ENCODE measurements around the gene REEP1.
A peak's percentile ranks its signal among the peaks of the same experiment; 100 is the strongest.
"Not testable (repeated sequence)": the region's sequence is repeated elsewhere in the genome, so short reads cannot be mapped to it uniquely, and the experiment has no call there.

REEP1 gene

DNA sequence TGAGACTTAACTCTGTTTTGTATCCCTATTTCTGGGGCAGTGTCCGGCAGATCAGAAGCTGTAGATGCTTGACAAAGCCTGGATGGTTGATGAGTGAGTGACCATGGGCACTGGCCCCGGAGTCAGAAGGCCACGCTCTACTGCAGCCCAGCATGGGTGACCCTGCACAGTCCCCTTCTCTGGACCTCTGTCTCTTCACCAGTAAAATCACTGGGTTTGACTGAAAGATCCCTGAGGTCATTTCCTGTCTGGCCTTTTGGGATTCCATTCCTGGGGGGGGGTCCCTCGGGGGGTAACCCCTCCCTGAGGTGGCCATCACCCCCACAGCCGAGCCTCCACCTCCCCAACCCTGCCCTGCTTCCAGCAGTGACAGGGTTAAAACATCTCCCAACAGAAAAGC lies 106.5 kb downstream of the REEP1 start:
- Histone ChIP-seq H3K27me3 (ENCODE audit: control insufficient read depth, insufficient read depth, low read length) (no peaks in the 10 kb centered on the region), H3K27ac (ENCODE audit: low read depth, low read length) (no peak overlapping the region), H3K36me3 (ENCODE audit: control insufficient read depth, insufficient read depth, low read length) (no peaks in the 10 kb centered on the region), H3K9ac (ENCODE audit: low read length) (no peak overlapping the region), H3K4me3 (ENCODE audit: low read length) (no peak overlapping the region), H3K4me1 (ENCODE audit: control insufficient read depth, insufficient read depth, low read length) (peaks cover 6% of the 10 kb centered on the region)

DNA sequence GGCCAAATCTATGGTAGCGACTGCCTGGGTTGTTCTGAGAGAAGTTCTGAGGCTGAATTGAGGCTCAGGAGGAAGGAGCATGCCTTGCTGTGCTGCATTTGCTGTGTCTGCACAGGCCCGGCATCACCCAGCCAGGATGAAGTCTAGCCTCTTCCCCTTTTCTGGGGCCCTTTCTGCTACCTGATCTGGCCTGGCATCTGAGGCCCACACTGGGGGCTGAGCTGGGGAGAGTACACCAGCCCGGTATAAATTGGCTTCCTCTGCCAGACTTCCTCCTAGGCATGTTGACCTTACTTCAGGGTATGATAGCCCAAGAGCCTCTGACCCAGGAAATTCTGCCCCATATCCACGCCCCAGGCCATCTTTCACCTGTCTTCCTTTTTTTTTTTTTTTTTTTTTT lies 108.2 kb downstream of the REEP1 start:
- Histone ChIP-seq H3K36me3 (ENCODE audit: control insufficient read depth, insufficient read depth, low read length) (no peaks in the 10 kb centered on the region), H3K4me1 (ENCODE audit: control insufficient read depth, insufficient read depth, low read length) (peaks cover 14% of the 10 kb centered on the region), H3K9ac (ENCODE audit: low read length) (no peak overlapping the region), H3K4me3 (ENCODE audit: low read length) (no peak overlapping the region), H3K27ac (ENCODE audit: low read depth, low read length) (no peak overlapping the region), H3K27me3 (ENCODE audit: control insufficient read depth, insufficient read depth, low read length) (no peaks in the 10 kb centered on the region)

DNA sequence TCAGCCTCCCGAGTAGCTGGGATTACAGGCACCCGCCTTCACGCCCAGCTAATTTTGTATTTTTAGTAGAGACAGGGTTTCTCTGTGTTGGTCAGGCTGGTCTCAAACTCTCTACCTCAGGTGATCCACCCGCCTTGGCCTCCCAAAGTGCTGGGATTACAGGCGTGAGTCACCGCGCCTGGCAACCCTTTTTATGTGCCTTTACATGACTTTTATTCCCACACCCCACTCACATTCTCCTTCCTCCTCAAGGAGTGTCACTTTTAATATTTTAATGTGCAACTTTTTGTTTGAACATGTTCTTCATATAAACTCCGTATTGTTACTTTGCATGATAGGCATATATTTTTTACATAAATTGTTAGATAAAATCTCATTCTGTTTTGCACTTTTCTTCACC lies 108.9 kb downstream of the REEP1 start:
- H3K4me1 ChIP-seq (ENCODE audit: control insufficient read depth, insufficient read depth, low read length), result peaks cover 20% of the 10 kb centered on the region
- H3K27ac ChIP-seq (ENCODE audit: low read depth, low read length); H3K36me3 ChIP-seq (ENCODE audit: control insufficient read depth, insufficient read depth, low read length); H3K27me3 ChIP-seq (ENCODE audit: control insufficient read depth, insufficient read depth, low read length); H3K4me3 ChIP-seq (ENCODE audit: low read length); H3K9ac ChIP-seq (ENCODE audit: low read length): not testable (repeated sequence)

GRCh38 chr2:86227685-86228084 lies 109.7 kb downstream of the REEP1 start:
- no peak overlapping the region for H3K9ac ChIP-seq (ENCODE audit: low read length)
- H3K4me3 ChIP-seq (ENCODE audit: low read length), result no peak overlapping the region
- H3K27ac ChIP-seq (ENCODE audit: low read depth, low read length), result no peak overlapping the region
- no peaks in the 10 kb centered on the region for H3K36me3 ChIP-seq (ENCODE audit: control insufficient read depth, insufficient read depth, low read length)
- H3K4me1 ChIP-seq (ENCODE audit: control insufficient read depth, insufficient read depth, low read length), result peaks cover 27% of the 10 kb centered on the region
- H3K27me3 ChIP-seq (ENCODE audit: control insufficient read depth, insufficient read depth, low read length), result no peaks in the 10 kb centered on the region

DNA sequence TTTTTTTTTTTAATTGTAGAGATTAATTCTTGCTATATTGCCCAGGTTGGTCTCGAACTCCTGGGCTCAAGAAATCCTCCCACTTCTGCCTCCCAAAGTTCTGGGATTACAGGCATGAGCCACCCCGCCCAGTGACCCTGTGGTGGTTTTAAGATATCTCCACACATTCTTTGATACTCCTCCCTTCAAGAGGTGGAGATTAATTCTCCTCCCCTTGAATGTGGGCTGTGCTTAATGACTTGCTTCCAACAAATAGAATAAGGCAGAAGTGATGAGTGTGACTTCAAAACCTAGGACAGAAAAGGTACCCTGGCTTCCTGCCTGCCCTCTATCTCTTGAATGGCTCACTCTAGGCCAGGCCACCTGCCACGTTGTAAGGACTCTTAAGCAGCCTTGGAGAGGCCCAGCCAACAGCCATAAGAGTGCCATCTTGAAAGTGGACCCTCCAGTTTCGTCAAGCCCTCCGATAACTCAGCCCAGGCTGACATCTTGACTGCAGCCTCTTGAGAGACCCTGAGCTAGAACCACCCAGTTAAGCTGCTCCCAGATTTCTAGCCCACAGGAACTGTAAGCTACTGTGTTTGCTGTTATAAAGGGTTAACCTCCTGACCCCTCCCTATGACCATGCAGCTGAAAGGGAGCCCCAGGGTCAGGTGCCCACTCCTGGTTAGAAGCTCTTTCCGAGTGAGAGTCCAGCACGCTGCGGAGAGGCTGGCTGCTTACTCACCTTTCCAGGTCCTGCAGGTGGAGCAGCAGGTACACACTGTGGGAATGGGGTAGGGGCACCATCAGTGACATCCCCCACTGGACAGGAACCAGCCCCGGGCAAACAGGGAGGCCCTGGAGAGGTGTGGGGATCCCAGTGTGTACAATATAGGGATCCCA lies 110.5 kb downstream of the REEP1 start:
- no peaks in the 10 kb centered on the region for H3K27me3 ChIP-seq (ENCODE audit: control insufficient read depth, insufficient read depth, low read length)
- H3K4me3 ChIP-seq (ENCODE audit: low read length), result no peak overlapping the region
- H3K27ac ChIP-seq (ENCODE audit: low read depth, low read length), result peak overlapping the region; percentile 9
- H3K9ac ChIP-seq (ENCODE audit: low read length), result no peak overlapping the region
- H3K36me3 ChIP-seq (ENCODE audit: control insufficient read depth, insufficient read depth, low read length), result no peaks in the 10 kb centered on the region
- peaks cover 34% of the 10 kb centered on the region for H3K4me1 ChIP-seq (ENCODE audit: control insufficient read depth, insufficient read depth, low read length)

DNA sequence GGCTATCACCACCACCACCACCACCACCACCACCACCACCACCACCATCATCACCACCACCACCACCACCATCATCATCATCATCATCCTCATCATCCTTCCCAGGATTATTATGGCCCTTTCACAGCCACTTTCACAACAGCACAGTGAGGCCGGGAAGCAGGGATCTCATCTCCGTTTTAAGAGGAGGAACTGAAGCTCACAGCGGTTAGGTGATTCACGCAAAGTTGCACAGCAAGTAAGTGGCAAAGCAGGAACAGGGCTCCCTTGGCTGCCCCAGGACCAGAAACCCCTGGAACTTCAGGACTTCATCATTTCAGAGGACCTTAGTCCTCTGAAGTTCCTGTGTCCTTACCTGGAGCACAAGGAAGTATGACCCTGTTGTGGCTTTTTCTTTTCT lies 111.4 kb downstream of the REEP1 start:
- Histone ChIP-seq H3K36me3 (ENCODE audit: control insufficient read depth, insufficient read depth, low read length) (no peaks in the 10 kb centered on the region), H3K9ac (ENCODE audit: low read length) (no peak overlapping the region), H3K27me3 (ENCODE audit: control insufficient read depth, insufficient read depth, low read length) (no peaks in the 10 kb centered on the region), H3K4me1 (ENCODE audit: control insufficient read depth, insufficient read depth, low read length) (peaks cover 41% of the 10 kb centered on the region), H3K27ac (ENCODE audit: low read depth, low read length) (peak overlapping the region; percentile 89), H3K4me3 (ENCODE audit: low read length) (no peak overlapping the region)

- Histone ChIP-seq H3K4me3 (ENCODE audit: low read length) (no peak overlapping the region), H3K36me3 (ENCODE audit: control insufficient read depth, insufficient read depth, low read length) (no peaks in the 10 kb centered on the region), H3K27ac (ENCODE audit: low read depth, low read length) (peak overlapping the region; percentile 89), H3K4me1 (ENCODE audit: control insufficient read depth, insufficient read depth, low read length) (peaks cover 41% of the 10 kb centered on the region), H3K27me3 (ENCODE audit: control insufficient read depth, insufficient read depth, low read length) (no peaks in the 10 kb centered on the region), H3K9ac (ENCODE audit: low read length) (no peak overlapping the region)
These were observed 111.8 kb downstream of the REEP1 start for GRCh38 chr2:86225581-86225980.

DNA sequence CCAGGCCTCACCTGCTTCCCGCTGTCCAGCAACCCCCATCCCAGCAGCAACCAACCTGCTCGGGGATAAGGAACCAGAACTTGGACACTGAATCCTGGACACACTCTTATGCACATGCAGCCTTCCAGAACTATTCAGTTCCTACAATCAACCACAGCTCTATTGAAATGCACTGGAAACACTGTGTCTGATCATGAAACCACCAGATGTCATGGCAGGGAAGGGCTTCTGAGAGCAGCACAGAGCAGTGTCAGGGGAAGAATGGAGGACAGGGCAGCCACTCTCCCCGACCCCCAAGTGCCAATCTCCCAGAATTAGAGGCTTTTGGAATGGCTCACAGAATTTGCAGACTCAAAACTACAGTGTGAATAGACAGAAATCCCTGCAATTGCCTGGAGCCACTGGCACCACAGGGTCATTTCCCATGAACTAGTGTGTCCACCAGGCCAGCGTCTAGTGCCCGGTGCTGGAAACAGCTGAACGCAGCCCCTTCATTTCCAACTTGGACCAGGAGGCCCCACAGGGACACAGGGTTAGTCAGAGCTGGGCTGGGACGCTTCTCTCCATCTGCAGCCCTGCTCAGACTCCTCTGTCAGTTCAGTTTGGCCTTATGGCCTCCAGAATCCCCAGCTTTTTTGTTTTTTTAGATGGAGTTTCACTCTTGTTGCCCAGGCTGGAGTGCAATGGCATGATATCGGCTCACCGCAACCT lies 112.6 kb downstream of the REEP1 start:
- Histone ChIP-seq H3K4me1 (ENCODE audit: control insufficient read depth, insufficient read depth, low read length) (peaks cover 41% of the 10 kb centered on the region), H3K36me3 (ENCODE audit: control insufficient read depth, insufficient read depth, low read length) (peaks cover 3% of the 10 kb centered on the region), H3K27me3 (ENCODE audit: control insufficient read depth, insufficient read depth, low read length) (no peaks in the 10 kb centered on the region), H3K27ac (ENCODE audit: low read depth, low read length) (peak overlapping the region; percentile 89), H3K4me3 (ENCODE audit: low read length) (no peak overlapping the region), H3K9ac (ENCODE audit: low read length) (no peak overlapping the region)

- Histone ChIP-seq H3K27me3 (ENCODE audit: control insufficient read depth, insufficient read depth, low read length) (no peaks in the 10 kb centered on the region), H3K27ac (ENCODE audit: low read depth, low read length) (peak overlapping the region; percentile 89), H3K9ac (ENCODE audit: low read length) (peak overlapping the region; percentile 1), H3K4me3 (ENCODE audit: low read length) (no peak overlapping the region), H3K36me3 (ENCODE audit: control insufficient read depth, insufficient read depth, low read length) (peaks cover 3% of the 10 kb centered on the region), H3K4me1 (ENCODE audit: control insufficient read depth, insufficient read depth, low read length) (peaks cover 41% of the 10 kb centered on the region)
These were observed 113.4 kb downstream of the REEP1 start for GRCh38 chr2:86223927-86224560.

GRCh38 chr2:86223140-86223926 lies 114.1 kb downstream of the REEP1 start:
- H3K9ac ChIP-seq (ENCODE audit: low read length), result no peak overlapping the region
- H3K27me3 ChIP-seq (ENCODE audit: control insufficient read depth, insufficient read depth, low read length), result no peaks in the 10 kb centered on the region
- H3K4me3 ChIP-seq (ENCODE audit: low read length), result no peak overlapping the region
- peak overlapping the region; percentile 89 for H3K27ac ChIP-seq (ENCODE audit: low read depth, low read length)
- H3K4me1 ChIP-seq (ENCODE audit: control insufficient read depth, insufficient read depth, low read length), result peaks cover 41% of the 10 kb centered on the region
- peaks cover 3% of the 10 kb centered on the region for H3K36me3 ChIP-seq (ENCODE audit: control insufficient read depth, insufficient read depth, low read length)

DNA sequence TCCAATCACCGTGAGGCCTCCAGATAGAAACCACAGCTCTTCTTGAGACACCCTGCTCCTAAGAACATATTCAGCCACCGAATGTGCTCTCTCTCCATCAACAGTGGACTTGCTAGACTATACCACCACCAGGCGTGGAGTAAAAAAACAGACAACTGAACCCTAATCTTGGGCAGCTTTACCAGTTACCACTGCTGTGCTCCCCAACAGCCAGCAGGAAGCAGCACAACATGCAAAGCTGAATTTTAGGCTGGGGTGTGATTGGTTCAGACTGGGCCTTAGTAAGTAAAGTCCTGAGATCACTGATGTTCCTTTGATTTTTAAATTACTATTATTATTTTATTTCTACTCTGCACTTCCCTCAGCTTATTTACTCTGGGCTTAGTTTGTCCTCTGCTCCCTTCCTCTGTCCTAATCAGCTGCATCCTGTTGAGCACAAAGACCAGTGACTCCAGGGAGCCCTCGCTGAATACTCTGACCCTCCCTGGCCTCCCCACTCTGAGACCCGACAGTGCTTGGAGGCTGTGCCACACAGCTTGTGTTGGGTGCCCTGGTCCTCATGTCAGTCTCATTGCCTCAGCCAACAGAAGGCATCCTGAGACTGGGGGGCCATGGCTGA lies 116.3 kb downstream of the REEP1 start:
- Histone ChIP-seq H3K9ac (ENCODE audit: low read length) (no peak overlapping the region), H3K36me3 (ENCODE audit: control insufficient read depth, insufficient read depth, low read length) (peaks cover 3% of the 10 kb centered on the region), H3K4me1 (ENCODE audit: control insufficient read depth, insufficient read depth, low read length) (peaks cover 41% of the 10 kb centered on the region), H3K27me3 (ENCODE audit: control insufficient read depth, insufficient read depth, low read length) (no peaks in the 10 kb centered on the region), H3K4me3 (ENCODE audit: low read length) (no peak overlapping the region), H3K27ac (ENCODE audit: low read depth, low read length) (peak overlapping the region; percentile 89)

All from rectal smooth muscle tissue (tissue), 1 donor.